NB4 (cell line): Measurements from ENCODE around the gene GARIN5B.

Experiments used
- DNase-seq: peaks from one replicate; pipeline ENCODE4 v3.0.0; 2010; ENCODE audit warnings: low read depth
- H3K4me3 ChIP-seq: one replicate; pipeline ENCODE4 v1.5.1; 2011; ENCODE audit warnings: mild to moderate bottlenecking, low read depth, low read length, moderate library complexity
- CTCF ChIP-seq: IDR thresholded peaks from one replicate; pipeline ENCODE4 v1.5.1; 2012; ENCODE audit warnings: low read depth, low read length
- MAX ChIP-seq: IDR thresholded peaks from 2 replicates; pipeline ENCODE4 v1.6.1; 2011; ENCODE audit warnings: low read depth, low read length
- MYC ChIP-seq: IDR thresholded peaks from 2 replicates; pipeline ENCODE4 v1.6.1; 2011; ENCODE audit warnings: low read depth, low read length
- POLR2A ChIP-seq: IDR thresholded peaks from 2 replicates; pipeline ENCODE4 v1.6.1; 2011; ENCODE audit warnings: mild to moderate bottlenecking; ENCODE audit not compliant: insufficient read length; ENCODE audit errors: extremely low read depth

GARIN5B gene

GRCh38 chr19:55315956-55316525, 47.0 kb downstream of the GARIN5B start:
- no peak for DNase-seq
- TF ChIP-seq MYC (no peak), POLR2A (no peak), CTCF (no peak), MAX (no peak)
- no peak overlapping the region for H3K4me3 ChIP-seq

GRCh38 chr19:55314396-55314795, 48.7 kb downstream of the GARIN5B start:
- no peak overlapping the region for H3K4me3 ChIP-seq
- DNase-seq: no peak
- TF ChIP-seq POLR2A (no peak), MAX (no peak), MYC (no peak), CTCF (no peak)

GRCh38 chr19:55312621-55313512, 50.2 kb downstream of the GARIN5B start:
- DNase-seq: no peak
- TF ChIP-seq CTCF: no peak
- no peak for TF ChIP-seq MAX
- no peak for TF ChIP-seq POLR2A
- TF ChIP-seq MYC: no peak
- no peak overlapping the region for H3K4me3 ChIP-seq

- no peak overlapping the region for H3K4me3 ChIP-seq
- DNase-seq: no peak
- TF ChIP-seq MYC (no peak), POLR2A (no peak), MAX (no peak), CTCF (no peak)
These were observed 51.3 kb downstream of the GARIN5B start for GRCh38 chr19:55311797-55312196.

GRCh38 chr19:55311397-55311796, 51.7 kb downstream of the GARIN5B start:
- no peak for DNase-seq
- TF ChIP-seq CTCF (no peak), MYC (no peak), POLR2A (no peak), MAX (no peak)
- H3K4me3 ChIP-seq: no peak overlapping the region
